Measurements from ENCODE around the gene PANK3. TPM values are rescaled to one million over a fixed set of nuclear protein-coding genes. Genes with fewer than 3 reads are reported as not detected.

The PANK3 gene
- total RNA-seq, 1 experiment from 2014 or later: 82.6 TPM

GRCh38 chr5:168587987-168588386, 8.8 kb upstream of the PANK3 start:
- Histone ChIP-seq H3K27ac (ENCODE audit: insufficient read length, low read depth, low read length) (no peak overlapping the region), H2BK20ac (ENCODE audit: low read depth, low read length, poor library complexity, severe bottlenecking) (no peak overlapping the region), H2AK5ac (ENCODE audit: insufficient read length, low read length) (no peak overlapping the region), H3K9me3 (ENCODE audit: control insufficient read depth, low read depth, low read length) (no peaks in the 10 kb centered on the region), H3K27me3 (ENCODE audit: insufficient read depth, low read length) (no peaks in the 10 kb centered on the region), H2BK5ac (ENCODE audit: insufficient read length, low read length) (no peak overlapping the region), H3K4me2 (ENCODE audit: insufficient read depth, insufficient read length, low read length) (no peak overlapping the region), H3K79me1 (ENCODE audit: insufficient read depth, low read depth, low read length, poor library complexity, severe bottlenecking) (no peaks in the 10 kb centered on the region), H2BK15ac (ENCODE audit: low read depth, low read length) (no peak overlapping the region), H4K8ac (replicated peaks; ENCODE audit: insufficient read length, low read depth, low read length) (no peak overlapping the region), H3K4ac (ENCODE audit: low read depth, low read length) (no peak overlapping the region), H4K5ac (ENCODE audit: insufficient read length, low read depth, low read length) (no peak overlapping the region), H3T11ph (ENCODE audit: low read length) (no peak overlapping the region), H3K23me2 (ENCODE audit: insufficient read length, low read depth, low read length, poor library complexity, severe bottlenecking) (no peaks in the 10 kb centered on the region), H2BK12ac (ENCODE audit: insufficient read length, low read depth, low read length) (no peak overlapping the region), H3K23ac (ENCODE audit: insufficient read length, low read depth, low read length) (no peak overlapping the region), H3K79me2 (ENCODE audit: insufficient read depth, low read length) (no peaks in the 10 kb centered on the region), H3K14ac (ENCODE audit: insufficient read depth, low read length) (no peak overlapping the region), H3K9ac (ENCODE audit: extremely low read depth, insufficient read length, low read length) (no peak overlapping the region), H4K20me1 (ENCODE audit: control insufficient read depth, insufficient read depth, insufficient read length) (no peaks in the 10 kb centered on the region), H2AFZ (ENCODE audit: low read length) (no peak overlapping the region), H4K91ac (ENCODE audit: insufficient read length, low read depth, low read length) (no peak overlapping the region), H2BK120ac (ENCODE audit: low read depth, low read length, poor library complexity, severe bottlenecking) (no peak overlapping the region), H3K4me1 (ENCODE audit: insufficient read depth, low read length) (no peaks in the 10 kb centered on the region), H3K56ac (ENCODE audit: insufficient read length, low read depth, low read length) (no peak overlapping the region), H3K18ac (ENCODE audit: insufficient read length, low read depth, low read length) (no peak overlapping the region)
- Mint-ChIP-seq H3K27me3 (ENCODE audit: low read depth) (peaks cover 23% of the 10 kb centered on the region), H3K4me1 (peaks cover 0 to 3% of the 10 kb centered on the region in 2 experiments; a peak in 1 of 4 replicates), H3K9me3 (no peaks in the 10 kb centered on the region), H3K27ac (no peak overlapping the region), H3K36me3 (ENCODE audit: insufficient read depth in 1 of 3, low read depth in 3 of 3) (no peaks in the 10 kb centered on the region), H3K4me3 (no peak overlapping the region; a peak in 1 of 5 replicates)
- WGBS (ENCODE audit: extremely low coverage, insufficient read length, low lambda C conversion rate): no CpG with 5 or more reads among the region's 5 CpGs
- no peak for TF ChIP-seq CTCF (conservative IDR thresholded peaks at IDR 0.05)
- no peak for DNase-seq
